ENCODE data around the gene SLC8B1. TPM values are rescaled to one million over a fixed set of nuclear protein-coding genes. Genes with fewer than 3 reads are reported as not detected.

Gene SLC8B1
- total RNA-seq, 1 donor from 2014 or later: 3.0 TPM

GRCh38 chr12:113270709-113271009 lies 64.2 kb downstream of the SLC8B1 start:
- peaks cover 30% of the 10 kb centered on the region for H3K4me1 Mint-ChIP-seq
- peaks cover 3% of the 10 kb centered on the region for H3K27me3 Mint-ChIP-seq (ENCODE audit: insufficient read depth, low read depth)
- DNase-seq (ENCODE audit: low spot score): no peak

GRCh38 chr12:113269257-113269943 lies 65.5 kb downstream of the SLC8B1 start:
- no peak overlapping the region for H3K9ac ChIP-seq
- DNase-seq (ENCODE audit: low spot score): no peak
- no peak overlapping the region for H3K27ac ChIP-seq
- H3K27ac Mint-ChIP-seq: no peak overlapping the region
- H3K79me2 ChIP-seq (ENCODE audit: low read depth): no peaks in the 10 kb centered on the region
- no peaks in the 10 kb centered on the region for H3K36me3 ChIP-seq
- H3K9me3 ChIP-seq (ENCODE audit: low read depth): no peaks in the 10 kb centered on the region
- H3K27me3 ChIP-seq: no peaks in the 10 kb centered on the region
- no peak overlapping the region for H3K4me3 ChIP-seq
- peaks cover 7% of the 10 kb centered on the region for H3K4me1 ChIP-seq
- H3F3A ChIP-seq (ENCODE audit: low read depth): no peaks in the 10 kb centered on the region
- H4K20me1 ChIP-seq (ENCODE audit: low read depth): no peaks in the 10 kb centered on the region
- peaks cover 6% of the 10 kb centered on the region for H3K36me3 Mint-ChIP-seq
- peaks cover 3% of the 10 kb centered on the region for H3K27me3 Mint-ChIP-seq (ENCODE audit: insufficient read depth, low read depth)
- no peak overlapping the region for H3K4me2 ChIP-seq
- peaks cover 29% of the 10 kb centered on the region for H3K4me1 Mint-ChIP-seq
- no peaks in the 10 kb centered on the region for H3K9me3 Mint-ChIP-seq
- no peak overlapping the region for H2AFZ ChIP-seq (replicated peaks)
- no peak overlapping the region for H3K4me3 Mint-ChIP-seq
- no peak for TF ChIP-seq EZH2phosphoT487 (IDR thresholded peaks at IDR 0.05)
- TF ChIP-seq EZH2 (IDR thresholded peaks at IDR 0.05): no peak
- no peak for TF ChIP-seq CTCF (IDR thresholded peaks at IDR 0.05)

More at GRCh38 chr12:113270709-113271009, 64.2 kb downstream of the SLC8B1 start:
- H3K9me3 Mint-ChIP-seq: no peaks in the 10 kb centered on the region
- Histone ChIP-seq H4K20me1 (ENCODE audit: low read depth) (no peaks in the 10 kb centered on the region), H3K79me2 (ENCODE audit: low read depth) (no peaks in the 10 kb centered on the region), H3K4me2 (no peak overlapping the region), H2AFZ (replicated peaks) (no peak overlapping the region), H3K27ac (no peak overlapping the region), H3K9ac (no peak overlapping the region), H3K27me3 (no peaks in the 10 kb centered on the region), H3K9me3 (ENCODE audit: low read depth) (no peaks in the 10 kb centered on the region), H3K4me1 (peaks cover 7% of the 10 kb centered on the region), H3K36me3 (no peaks in the 10 kb centered on the region), H3F3A (ENCODE audit: low read depth) (no peaks in the 10 kb centered on the region), H3K4me3 (no peak overlapping the region)
- H3K4me3 Mint-ChIP-seq: no peak overlapping the region
- H3K36me3 Mint-ChIP-seq: peaks cover 10% of the 10 kb centered on the region
- TF ChIP-seq EZH2phosphoT487 (IDR thresholded peaks at IDR 0.05) (no peak), CTCF (IDR thresholded peaks at IDR 0.05) (no peak), EZH2 (IDR thresholded peaks at IDR 0.05) (no peak)
- H3K27ac Mint-ChIP-seq: no peak overlapping the region

- H3K36me3 Mint-ChIP-seq: peaks cover 6% of the 10 kb centered on the region
- no peak for DNase-seq (ENCODE audit: low spot score)
- Histone ChIP-seq H3K27me3 (no peaks in the 10 kb centered on the region), H2AFZ (replicated peaks) (no peak overlapping the region), H3K4me2 (no peak overlapping the region), H3K9me3 (ENCODE audit: low read depth) (no peaks in the 10 kb centered on the region), H3F3A (ENCODE audit: low read depth) (no peaks in the 10 kb centered on the region), H3K36me3 (no peaks in the 10 kb centered on the region), H3K27ac (no peak overlapping the region), H3K79me2 (ENCODE audit: low read depth) (no peaks in the 10 kb centered on the region), H3K4me3 (no peak overlapping the region), H3K9ac (no peak overlapping the region), H3K4me1 (peaks cover 7% of the 10 kb centered on the region), H4K20me1 (ENCODE audit: low read depth) (no peaks in the 10 kb centered on the region)
- H3K27me3 Mint-ChIP-seq (ENCODE audit: insufficient read depth, low read depth): peaks cover 2% of the 10 kb centered on the region
- H3K4me3 Mint-ChIP-seq: no peak overlapping the region
- H3K27ac Mint-ChIP-seq: no peak overlapping the region
- no peaks in the 10 kb centered on the region for H3K9me3 Mint-ChIP-seq
- peaks cover 28% of the 10 kb centered on the region for H3K4me1 Mint-ChIP-seq
- TF ChIP-seq EZH2 (IDR thresholded peaks at IDR 0.05): no peak
- no peak for TF ChIP-seq CTCF (IDR thresholded peaks at IDR 0.05)
- no peak for TF ChIP-seq EZH2phosphoT487 (IDR thresholded peaks at IDR 0.05)
Measured at GRCh38 chr12:113268621-113269020, 66.3 kb downstream of the SLC8B1 start.
